HG02798 (cell line): Measurements from ENCODE around the gene OSBPL3.
A peak's percentile ranks its signal among the peaks of the same experiment; 100 is the strongest.

Experiments used
- ATAC-seq: cut with Tn5 transposase; IDR thresholded peaks from one replicate; pipeline ENCODE4 v1.9.1; 2021; ENCODE audit warnings: mild to moderate bottlenecking; ENCODE audit not compliant: unreplicated experiment, poor library complexity

The OSBPL3 gene

DNA sequence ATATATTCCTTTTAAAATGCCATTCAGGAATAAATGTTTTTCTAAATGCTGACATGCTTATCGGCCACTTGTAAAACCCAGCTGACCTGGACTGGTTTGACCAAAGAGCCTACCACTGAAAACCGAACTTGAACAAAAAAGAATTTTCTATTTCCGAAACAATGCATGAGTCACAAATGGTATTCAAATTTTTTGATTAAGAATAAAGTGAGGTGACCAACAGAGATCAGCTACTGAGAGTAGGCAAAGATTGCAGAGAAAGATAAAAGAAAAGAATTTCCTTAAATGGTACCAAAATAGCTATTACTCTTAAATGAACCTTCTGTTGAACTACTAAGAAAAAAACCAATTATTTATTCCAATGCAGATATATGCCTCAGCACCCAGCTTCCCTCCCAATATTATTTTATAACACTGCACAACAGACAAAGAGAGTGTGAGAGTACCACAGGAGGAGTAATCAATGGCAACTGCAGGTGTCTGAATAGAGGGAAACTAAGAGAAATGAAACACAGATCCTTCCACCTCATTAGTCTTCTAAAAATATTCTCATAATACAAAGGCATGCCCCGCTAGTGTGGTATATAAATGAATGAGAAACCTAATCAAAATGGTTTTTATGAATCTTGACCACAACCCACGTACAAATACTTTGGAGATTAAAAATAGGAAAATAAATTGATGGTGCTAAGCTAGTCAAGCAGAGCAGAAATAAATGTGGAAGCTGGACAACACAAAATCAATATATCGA lies 20.1 kb downstream of the OSBPL3 start:
- ATAC-seq = no peak

DNA sequence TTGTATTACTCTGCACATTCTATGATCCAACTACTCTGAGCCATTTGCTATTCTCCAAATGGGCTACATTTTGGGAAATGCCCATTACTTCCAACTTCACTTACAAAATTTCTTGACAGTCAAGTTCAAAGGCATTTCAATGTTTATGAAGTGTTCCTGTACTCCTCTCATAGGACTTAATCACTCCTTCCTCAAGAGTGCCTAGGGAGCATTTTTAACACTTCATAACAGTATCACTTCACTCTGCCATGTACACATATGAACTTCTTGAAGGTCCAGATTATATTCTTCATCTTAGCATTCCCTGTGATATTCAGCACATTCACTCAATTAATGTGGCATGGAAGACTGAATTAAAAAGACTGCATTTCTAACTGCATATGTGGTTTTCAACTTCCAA lies 21.6 kb downstream of the OSBPL3 start:
- ATAC-seq = no peak

DNA sequence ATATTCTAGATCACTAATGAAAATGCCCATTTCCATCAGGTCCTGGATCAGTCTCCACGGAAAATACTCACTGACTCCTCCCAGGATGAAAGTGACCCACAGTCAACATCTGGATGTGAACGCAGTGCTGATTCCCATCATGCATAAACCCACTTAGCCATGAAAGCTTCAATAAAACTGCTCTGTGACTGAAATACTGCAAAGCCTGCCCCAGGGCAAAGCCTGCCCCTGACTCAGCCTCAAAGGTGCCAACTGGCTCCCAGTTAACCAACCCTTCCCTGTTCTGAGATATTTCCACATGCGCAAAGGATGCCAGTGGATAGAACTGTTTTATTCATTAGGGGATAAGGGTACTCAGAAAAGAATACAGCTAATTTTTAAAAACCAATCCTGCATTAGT lies 24.0 kb downstream of the OSBPL3 start:
- ATAC-seq = no peak

DNA sequence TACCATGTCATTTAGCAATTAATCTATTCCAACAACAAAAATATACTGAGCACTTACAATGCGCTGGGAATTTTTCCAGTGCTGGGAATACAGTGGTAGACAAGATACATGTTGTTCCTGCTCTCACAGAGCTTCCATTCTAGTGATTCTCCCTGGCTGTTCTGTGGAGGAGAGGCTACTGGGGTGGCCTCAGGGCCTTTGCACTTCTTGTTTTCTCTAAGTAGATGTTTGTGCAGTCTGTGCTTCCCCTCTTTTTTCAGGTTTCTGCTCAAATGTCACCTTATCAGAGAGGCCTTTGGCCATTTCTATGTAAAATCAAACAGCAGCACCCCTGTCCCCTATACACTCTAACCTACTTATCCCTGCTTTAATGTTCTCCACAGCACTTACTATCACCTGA lies 24.7 kb downstream of the OSBPL3 start:
- no peak for ATAC-seq

DNA sequence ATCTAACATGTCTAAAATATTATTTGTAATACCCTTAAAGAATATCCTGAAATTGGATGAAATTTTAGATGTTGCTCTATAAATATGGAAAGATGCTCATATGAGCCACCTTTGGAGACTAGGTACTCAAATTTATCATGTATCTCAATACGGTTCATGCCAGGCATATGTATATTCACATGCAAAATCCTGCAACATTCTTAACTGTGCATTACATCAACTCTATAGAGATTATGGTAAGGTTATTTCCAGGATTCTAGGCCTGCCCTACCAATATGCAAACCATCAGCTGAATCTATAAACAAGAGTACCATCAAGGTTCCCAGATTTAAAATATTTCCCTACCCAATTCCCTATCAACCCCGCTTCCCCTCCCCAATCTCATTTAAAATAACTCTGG lies 27.5 kb downstream of the OSBPL3 start:
- no peak for ATAC-seq

DNA sequence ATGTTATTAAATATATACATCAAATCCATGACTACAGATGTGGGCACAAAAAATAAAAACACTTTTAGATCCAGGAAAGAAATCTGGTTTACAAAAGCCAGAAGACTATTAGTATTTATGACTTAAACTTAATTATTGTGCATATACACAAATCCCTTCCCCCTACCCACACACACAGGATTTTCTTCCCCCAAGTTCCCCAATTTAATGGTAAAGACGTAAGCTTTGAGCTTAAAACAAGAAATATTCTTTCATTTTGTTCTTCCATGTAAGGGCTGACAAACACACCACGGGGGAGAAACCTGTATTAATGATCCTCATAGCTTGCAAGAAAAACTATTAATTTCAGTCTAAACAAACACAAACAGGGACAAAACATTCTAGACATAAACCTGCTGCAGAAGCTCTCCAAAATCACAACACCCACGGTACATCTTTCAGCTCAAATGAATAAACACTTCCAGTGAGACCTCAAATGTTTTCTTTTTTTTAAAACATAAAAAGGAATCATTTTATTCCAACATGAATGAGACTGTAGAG lies 28.5 kb downstream of the OSBPL3 start:
- ATAC-seq = no peak

DNA sequence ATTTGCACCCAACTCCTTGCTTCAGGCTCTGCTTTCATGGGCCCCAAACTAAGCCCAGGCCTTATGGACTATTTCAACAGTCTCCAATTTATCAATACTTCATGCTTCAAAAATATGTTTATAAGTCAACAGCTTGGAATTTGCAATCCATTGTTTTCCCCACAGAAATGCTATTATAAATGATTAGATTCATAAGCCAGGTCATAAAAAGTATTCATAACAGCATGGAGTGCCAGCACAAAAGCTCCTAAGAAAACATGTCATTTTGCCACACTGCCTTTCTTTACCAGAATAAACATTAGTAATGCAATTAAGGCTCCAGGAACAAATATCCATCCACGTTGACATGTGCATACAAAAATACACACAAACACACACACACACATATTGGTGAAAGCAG lies 30.1 kb downstream of the OSBPL3 start:
- ATAC-seq = no peak

DNA sequence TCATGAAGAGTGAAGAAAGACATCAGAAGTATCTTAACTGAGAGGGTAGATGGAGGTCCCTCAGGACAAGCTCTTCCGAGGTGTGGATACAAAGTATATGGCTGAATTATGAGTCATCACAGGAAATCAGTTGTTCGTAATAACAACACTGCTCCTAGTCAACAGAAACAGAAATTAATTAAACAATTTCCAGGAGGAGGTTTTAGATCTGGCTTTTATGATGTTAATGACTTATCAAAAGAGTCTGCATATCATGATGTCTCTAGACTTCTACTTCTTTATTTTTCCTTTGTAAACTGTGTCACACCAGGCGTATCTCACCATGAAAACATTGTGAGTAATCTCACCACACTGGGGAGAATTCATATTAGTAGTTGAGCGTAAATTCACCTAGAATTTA lies 31.2 kb downstream of the OSBPL3 start:
- ATAC-seq = no peak

DNA sequence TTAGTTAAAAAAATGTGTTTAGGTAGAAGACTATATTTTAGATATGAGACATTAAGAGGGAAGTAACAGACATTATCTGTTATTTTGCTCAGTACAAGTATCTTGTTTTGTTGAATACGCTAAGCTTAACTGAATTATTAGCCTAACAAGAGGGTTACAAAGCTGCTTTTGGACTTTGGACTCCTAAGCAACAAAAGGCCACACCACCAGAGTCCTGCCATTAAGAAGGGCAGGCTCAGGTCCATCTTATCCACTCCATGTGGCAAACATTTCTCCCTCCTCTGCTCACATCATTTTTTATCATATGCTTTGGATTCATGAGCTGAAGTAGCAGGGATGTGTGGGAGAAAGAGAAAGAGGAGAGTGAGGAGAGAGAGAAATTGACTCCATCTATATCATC lies 33.5 kb downstream of the OSBPL3 start:
- no peak for ATAC-seq

DNA sequence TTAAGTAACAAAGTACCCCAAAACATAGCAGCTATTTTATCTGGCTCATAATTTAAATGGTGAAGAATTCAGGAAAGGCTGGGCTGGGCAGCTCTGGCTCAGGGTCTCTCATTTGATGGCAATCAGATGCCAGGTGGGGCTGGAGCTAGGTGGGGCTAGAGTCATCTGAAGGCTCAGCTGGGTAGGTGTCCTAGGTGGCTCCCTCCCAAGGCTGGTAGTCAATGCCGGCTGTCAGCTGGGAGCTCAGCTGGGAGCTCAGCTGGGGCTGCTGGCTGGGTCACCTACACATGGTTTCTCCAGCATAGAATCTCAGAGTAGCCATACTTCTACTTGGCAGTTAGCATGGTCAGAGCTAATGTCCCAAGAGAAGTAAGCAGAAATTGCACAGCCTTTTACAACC lies 34.1 kb downstream of the OSBPL3 start:
- no peak for ATAC-seq

DNA sequence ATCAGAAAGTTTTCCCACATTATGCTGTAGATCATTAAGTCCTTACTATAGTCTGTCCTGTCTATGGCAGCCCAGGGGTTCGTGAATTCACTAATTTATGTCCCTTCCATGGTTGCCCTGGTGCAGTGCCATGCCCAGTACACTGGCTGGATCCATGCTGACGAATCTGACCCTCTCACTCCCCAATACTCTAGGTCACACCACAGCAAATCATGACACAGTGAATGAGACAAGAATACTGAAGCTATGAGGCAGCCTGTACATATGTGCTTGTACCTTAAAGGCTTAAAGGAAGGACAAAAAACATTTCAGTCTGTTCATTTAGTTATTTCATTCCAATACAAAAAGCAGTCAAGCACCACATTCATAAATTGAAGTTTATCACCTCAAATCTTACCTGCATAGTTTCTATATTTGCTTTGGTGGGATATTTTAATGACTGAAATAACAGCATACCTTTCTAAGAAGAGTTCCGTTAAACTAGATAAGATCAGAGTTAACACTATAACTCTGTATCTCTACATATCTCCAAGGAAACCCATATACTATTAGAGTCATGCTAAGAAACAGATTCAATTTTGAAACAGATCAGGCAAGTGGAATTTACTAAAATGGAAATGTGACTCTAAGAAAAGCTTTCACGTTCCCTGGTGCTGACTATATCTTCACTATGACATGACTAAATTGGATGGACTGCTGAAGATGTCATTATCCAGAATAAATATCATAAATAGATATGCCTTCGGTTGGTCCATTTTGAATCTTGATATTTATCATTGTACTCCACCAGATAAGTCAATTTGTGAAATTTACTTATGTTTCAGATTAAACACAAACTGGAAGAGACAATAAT lies 36.7 kb downstream of the OSBPL3 start:
- ATAC-seq = no peak

DNA sequence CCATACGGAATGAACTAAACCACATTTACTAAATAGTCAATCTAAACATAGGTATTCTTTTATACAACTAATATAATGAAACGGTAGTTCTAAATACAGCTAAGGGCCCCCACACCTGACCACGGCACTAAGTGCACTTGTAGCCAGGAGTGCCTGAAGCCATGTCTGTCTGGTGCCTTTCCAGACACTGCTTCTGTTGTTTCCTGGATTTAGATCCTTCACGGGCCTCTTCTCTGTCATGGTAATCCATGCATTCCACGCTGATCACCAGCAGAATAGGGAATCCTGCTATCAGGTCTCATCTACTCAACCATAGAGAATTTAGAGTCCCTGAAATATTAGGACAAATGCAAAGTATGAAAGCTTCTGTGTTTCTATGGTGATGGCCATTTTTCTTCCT lies 37.8 kb downstream of the OSBPL3 start:
- no peak for ATAC-seq

DNA sequence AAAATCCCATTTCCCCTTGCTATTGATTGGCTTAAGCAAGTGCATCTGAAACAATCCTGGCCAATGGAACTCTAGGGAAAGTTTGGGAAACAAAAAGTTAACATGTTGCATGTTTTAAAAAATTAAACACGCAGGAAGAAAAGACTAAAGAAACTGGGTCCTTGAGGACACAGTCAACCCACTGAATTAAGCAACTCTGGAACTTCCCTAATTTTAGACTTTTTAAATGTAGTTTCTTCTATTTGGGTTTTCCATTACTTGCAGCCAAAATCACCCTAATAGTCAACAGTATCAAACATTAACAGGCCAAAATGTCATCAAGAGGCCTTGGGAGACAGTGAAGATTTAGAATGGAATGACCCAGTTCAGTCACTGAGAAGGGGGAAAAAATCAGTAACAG lies 40.6 kb downstream of the OSBPL3 start:
- no peak for ATAC-seq

DNA sequence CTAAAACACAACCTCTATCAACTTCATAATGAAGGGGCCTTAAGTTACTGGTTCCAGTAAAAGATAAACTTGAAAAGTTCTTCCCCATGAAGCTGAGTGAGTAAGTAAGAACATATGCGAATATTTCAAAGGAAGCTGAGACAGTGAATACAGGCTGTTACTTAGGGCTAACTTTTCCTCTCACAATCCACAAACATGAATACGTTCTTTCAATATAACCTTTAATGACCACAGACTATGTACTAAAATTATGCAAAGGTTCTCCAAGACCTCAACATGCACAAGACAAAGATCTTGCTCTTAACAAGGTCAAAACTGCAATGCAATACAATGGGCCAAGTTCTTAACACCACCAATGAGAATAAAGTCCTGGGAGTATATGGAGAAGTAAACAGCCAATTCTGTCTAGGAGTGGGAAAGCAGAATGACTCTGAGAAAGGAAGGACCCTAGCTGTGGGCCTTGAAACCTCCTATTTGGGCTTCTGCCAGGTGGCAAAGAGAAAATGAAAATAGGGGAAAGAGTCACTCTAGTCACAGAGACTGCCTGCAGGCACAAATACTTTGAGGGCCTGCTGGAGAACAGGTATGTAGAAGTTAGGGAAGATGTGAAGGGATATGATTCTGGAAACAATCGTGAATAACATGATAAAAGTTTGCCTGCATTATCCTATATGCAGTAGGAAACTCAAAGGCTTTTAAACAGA lies 43.7 kb downstream of the OSBPL3 start:
- peak; percentile 71 for ATAC-seq

DNA sequence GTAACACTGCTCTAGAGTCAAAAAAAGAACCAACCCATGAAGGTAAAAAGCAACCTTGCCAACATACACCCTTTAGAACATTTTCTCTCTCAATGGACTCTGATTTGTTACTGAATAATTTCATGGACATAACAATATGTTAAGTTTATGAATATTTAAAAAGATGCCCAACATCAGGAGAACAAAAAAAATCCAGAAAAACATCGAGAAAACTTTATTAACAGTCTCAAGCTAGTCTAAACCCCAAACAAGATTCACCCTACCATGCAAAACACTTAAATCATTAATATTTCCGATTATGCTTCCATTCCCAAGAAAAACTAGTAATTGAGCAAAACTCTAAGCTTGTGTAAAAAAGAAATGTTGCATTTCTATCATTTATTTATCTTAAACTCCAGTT lies 46.7 kb downstream of the OSBPL3 start:
- ATAC-seq = no peak

DNA sequence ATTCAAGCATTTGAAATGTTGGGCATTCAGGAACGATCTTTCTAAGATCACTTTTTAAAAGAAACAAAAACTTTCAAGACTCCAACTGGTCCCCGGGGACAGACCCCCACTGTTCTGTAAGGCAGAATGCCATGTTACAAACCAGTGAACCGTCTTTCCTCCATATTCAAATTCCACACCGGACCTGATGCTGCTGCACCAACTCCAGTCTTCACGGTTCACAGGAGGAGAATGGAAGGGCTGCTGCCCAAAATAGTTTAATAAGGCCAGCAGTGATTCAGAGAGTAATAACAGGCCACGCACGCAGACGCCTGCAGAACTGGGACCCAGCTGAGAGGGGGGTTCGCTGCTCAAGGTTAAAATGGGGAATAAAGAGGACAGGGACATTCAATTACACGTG lies 47.2 kb downstream of the OSBPL3 start:
- ATAC-seq = no peak

DNA sequence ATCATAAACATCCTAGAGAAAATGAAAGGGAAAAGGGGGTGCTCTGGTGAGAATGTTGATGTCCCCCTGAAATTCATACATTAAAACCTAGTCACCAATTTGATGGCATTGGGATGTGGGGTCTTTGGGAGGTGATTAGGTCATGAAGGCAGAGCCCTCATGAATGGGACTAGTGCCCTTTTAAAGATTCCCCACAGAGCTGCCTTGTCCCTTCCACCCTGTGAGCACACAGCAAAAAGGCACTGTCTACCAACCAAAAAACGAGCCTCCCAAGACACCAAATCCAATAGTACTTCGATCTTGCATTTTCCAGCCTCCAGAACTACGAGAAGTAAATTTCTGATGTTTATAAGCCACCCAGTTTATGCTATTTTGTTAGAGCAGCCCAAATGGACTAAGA lies 47.6 kb downstream of the OSBPL3 start:
- no peak for ATAC-seq

DNA sequence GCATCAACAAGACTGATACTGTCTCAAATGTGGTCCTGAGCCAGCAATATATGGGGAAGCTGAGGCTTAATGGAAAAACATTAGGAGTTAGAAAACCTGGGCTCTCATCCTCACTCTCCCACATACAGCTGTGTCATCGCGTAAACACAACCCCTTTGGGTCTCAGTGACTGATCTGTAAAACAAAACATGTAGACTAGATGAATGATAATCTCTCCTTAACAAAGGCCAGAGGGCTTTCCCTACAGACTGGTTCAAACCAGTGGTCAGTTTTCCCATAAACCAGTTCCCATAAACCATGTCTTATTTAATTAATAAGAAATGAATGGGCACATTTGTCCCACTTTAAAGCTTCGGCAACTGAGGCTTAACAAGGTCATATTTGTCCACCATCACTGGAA lies 48.1 kb downstream of the OSBPL3 start:
- ATAC-seq = no peak

DNA sequence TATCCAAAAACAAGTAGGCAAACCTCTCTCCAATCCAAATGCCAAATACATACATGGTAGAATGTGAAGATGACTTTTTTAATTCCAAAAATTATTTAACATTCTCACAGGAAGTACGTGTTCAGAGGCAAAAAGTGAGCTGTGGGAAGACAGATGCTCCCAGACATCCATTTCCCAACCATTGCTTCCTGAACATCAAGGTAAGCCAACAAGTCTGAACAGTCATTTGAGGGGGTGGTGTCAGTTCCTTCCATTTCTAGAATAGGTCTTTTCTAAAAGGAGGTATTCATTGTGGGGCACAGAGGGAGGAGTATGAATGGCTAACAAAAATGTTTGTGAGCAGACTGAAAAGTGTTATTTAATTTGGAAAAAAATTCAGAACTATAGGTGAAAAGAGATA lies 49.1 kb downstream of the OSBPL3 start:
- ATAC-seq = no peak

DNA sequence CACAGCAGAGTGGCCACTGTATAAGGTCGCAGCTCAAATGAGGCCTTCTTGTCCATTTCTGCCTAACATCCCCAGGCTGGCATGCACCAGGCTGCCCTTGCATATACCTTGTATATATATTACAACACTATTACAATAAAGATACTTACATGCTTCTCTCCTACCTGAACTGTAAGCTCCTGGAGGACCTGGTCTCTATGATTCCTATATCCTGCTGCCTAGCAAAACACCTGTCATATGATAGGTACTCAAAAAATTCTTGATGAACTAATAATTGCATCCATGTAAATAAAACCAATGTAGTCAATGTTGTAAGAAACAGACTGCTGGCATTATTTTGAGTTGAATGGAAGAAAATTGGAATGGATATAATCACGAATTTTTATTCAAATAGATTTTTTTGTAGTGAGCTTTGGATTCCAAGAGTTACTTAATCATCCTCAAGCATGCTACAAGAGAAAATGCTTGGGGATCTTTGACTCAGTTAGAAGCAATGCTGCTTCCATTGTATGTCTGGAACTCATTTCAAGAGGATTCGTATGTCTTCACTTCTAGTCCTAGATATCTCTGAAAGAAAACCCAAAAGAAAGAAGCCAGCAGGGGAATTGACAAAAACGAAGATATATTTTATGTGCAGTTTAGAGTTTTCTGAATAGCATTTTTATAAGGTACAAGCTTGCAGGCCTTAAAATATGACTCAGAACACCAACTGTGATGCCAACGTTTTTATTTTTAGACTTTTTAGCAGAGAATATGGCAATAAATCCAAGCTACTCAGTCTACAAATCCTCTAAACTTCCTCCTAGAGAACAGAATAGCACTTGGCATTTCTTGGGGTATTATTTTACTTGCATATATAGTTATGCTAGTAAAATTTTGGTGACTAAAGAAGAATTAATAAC lies 53.1 kb downstream of the OSBPL3 start:
- ATAC-seq = no peak
